Stimulated activated naive CD8-positive, alpha-beta T cell treated with anti-CD3 and anti-CD28 coated beads, Interleukin-15, amount 100 ng/mL, for 72 hours (primary cell): Measurements from ENCODE around the gene LAMB4.

Experiments used
- ATAC-seq: fragments of 150-1000 bp; cut with Tn5 transposase; 2 replicates; pipeline ENCODE4 v1.10.0; 2021; ENCODE audit warnings: mild to moderate bottlenecking, moderate library complexity
- DNase-seq, 2 donors: peaks; one replicate each; pipeline ENCODE4 v3.0.0; 2021 to 2022
- H3K27ac Mint-ChIP-seq, 2 donors: one replicate each; pipeline ENCODE4 v1.8.0; 2022; ENCODE audit warnings: mild to moderate bottlenecking in 2 of 2, mixed read lengths in 2 of 2, moderate library complexity in 2 of 2
- H3K27me3 Mint-ChIP-seq: one replicate; pipeline ENCODE4 v1.8.0; 2022; ENCODE audit warnings: mixed read lengths
- H3K4me1 Mint-ChIP-seq: one replicate; pipeline ENCODE4 v1.8.0; 2022; ENCODE audit warnings: mild to moderate bottlenecking, mixed read lengths
- H3K4me3 Mint-ChIP-seq, 2 donors: one replicate each; pipeline ENCODE4 v1.8.0; 2022; ENCODE audit warnings: mild to moderate bottlenecking in 2 of 2, mixed read lengths in 2 of 2, moderate library complexity in 1 of 2
- H3K9me3 Mint-ChIP-seq, 2 donors: one replicate each; pipeline ENCODE4 v1.8.0; 2022; ENCODE audit warnings: mixed read lengths in 2 of 2

LAMB4 gene

DNA sequence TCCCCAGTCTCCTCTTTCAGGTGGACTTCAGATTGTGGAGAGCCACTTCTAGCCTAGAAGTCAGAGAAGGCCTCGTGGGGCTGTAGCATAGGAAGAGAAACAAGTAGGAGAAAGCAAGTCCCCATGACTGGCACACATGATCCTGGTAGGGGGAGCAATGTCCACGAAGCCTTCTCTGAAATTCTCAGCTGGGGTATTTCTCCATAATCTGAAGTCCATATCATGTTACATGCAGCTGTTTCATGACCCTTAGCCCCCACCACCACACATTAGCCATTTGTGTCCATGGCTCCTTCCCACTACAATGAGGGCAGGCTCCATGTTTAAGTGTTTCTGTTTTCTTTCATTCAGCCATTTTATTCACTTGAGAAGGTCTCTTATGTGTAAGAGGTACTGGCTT is 43.2 kb downstream of the LAMB4 start:
- Mint-ChIP-seq H3K27ac (no peak overlapping the region), H3K4me1 (no peaks in the 10 kb centered on the region), H3K4me3 (no peak overlapping the region), H3K27me3 (no peaks in the 10 kb centered on the region), H3K9me3 (peaks cover 0 to under 1% of the 10 kb centered on the region in 2 donors)
- DNase-seq: no peak
- no peak for ATAC-seq

DNA sequence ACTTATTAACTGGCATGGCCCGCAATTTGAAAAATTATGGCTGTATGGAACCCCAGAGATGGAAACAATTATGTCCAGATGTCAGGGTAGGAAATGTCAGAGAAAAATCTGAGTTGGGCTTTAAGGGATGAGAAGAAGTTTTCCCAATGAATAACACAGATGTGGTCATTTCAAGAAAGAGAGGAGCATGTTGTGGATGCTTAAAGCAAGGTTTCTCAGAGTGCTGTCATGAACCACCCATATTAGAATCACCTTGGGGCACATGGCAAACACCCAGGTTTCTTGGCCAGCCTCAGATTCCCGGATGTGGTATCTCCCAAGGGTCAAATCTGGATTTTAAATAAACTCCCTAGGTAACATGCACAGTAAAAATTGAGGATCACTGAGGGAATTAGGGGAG is 43.6 kb downstream of the LAMB4 start:
- DNase-seq: no peak
- Mint-ChIP-seq H3K27ac (no peak overlapping the region), H3K27me3 (no peaks in the 10 kb centered on the region), H3K4me3 (no peak overlapping the region), H3K9me3 (peaks cover 3 to 5% of the 10 kb centered on the region in 2 donors), H3K4me1 (no peaks in the 10 kb centered on the region)
- no peak for ATAC-seq

DNA sequence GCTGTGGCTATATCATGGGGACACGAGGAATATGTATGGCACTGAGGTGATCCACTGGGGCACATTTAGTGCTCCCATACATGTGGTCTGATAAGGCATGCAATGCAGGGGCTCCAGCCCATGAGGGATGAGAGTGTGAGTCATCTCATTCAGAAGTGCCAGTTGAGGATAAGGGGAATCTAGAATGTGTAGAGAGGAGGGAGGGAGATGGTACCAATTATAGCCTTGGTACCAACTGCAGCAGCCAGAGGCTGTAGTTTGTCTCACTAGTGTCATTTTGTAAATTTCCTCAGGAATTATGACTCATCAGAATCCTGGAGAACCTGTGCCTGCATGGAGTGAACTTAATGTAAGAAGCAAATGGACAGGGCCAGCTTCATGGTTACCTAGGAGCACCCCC is 46.2 kb downstream of the LAMB4 start:
- H3K4me3 Mint-ChIP-seq: no peak overlapping the region
- H3K9me3 Mint-ChIP-seq: peaks cover 5 to 11% of the 10 kb centered on the region in 2 donors
- no peaks in the 10 kb centered on the region for H3K4me1 Mint-ChIP-seq
- no peak overlapping the region for H3K27ac Mint-ChIP-seq
- DNase-seq: no peak
- no peak for ATAC-seq
- no peaks in the 10 kb centered on the region for H3K27me3 Mint-ChIP-seq

DNA sequence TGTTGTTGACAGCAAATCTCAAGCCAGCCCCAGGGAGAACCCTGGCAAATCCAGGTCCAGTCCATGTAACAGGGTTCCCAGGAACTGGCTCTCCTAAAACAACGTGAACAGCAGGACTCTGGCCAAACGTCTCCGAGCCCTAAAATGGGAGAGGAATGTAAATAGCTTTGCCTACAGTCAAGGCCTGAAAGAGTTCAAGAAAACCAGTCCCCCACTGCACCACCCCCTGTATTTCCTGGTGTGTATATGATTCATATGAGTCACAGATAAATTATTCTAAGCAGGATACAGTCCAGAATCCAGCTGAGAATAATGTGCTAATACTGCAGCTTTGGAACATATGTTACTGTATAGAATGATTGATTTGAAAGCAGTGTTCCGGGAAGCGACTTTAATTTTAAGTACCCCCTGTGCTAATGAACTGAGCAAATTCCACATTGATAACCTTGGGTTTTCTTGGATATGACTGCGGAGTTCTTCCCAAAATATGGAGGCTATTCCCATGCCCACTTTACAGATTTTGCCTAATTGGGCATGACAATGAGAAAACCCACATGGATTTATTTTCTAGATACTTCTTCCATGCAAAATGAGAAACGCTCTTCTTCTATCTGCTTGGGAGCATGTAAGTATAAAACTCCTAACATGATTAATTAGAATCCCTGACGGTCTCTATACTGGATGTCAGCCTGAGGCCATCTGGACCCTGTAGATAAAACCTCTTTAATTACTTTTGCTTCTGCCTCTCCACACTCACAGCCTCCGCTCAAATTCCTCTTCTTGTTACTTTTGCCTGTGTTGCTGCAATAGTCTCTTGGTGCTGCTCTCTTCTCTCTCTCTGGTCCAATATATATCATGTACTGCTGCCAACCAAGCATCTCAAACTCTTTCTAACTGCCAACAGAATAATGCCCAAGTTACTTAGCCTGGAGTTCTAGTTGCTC is 50.2 kb downstream of the LAMB4 start:
- peaks cover 5 to 11% of the 10 kb centered on the region in 2 donors for H3K9me3 Mint-ChIP-seq
- no peak overlapping the region for H3K4me3 Mint-ChIP-seq
- DNase-seq (no peak), ATAC-seq (no peak)
- H3K27ac Mint-ChIP-seq: no peak overlapping the region
- H3K4me1 Mint-ChIP-seq: no peaks in the 10 kb centered on the region
- no peaks in the 10 kb centered on the region for H3K27me3 Mint-ChIP-seq

DNA sequence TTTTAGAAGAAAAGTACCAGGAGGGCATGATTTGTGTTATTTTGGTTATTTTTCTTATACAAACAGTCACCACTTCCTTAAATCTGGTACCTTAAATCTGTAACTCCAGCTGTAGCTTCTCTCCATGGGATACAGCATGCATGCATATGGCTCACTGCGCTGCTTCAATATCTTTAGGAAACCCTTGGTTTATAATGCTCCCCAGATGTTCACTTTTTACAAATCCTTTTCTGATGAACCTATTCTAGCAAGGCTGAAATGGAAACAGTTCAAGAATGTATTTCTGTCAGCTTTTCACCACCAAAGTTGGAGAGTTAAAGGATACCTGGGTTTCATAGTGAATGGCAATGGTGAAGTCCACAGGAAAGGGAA is 50.9 kb downstream of the LAMB4 start:
- Mint-ChIP-seq H3K4me3 (no peak overlapping the region), H3K27me3 (no peaks in the 10 kb centered on the region), H3K27ac (no peak overlapping the region), H3K9me3 (peaks cover 5 to 11% of the 10 kb centered on the region in 2 donors), H3K4me1 (no peaks in the 10 kb centered on the region)
- ATAC-seq (no peak), DNase-seq (no peak)

DNA sequence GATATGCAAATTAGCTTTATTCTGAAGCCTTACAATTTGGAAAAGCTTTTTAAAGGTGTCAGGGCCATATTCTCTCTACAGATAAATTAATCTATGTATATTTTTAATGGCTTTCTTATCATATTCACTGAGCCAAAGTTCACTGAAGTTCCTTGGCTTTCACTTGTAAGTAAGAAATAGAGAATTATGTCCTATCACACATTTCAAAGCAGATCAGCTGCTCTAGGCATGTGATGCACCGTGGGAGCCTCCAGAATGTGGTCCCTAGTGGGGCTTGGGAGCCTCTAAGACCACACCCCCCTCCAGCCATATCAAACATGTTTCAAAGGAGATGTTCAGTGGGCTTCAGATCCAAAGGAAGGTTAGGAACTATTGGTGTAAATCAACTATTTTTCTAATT is 51.5 kb downstream of the LAMB4 start:
- no peak overlapping the region for H3K27ac Mint-ChIP-seq
- H3K4me1 Mint-ChIP-seq: no peaks in the 10 kb centered on the region
- H3K9me3 Mint-ChIP-seq: peaks cover 5 to 11% of the 10 kb centered on the region in 2 donors
- ATAC-seq (no peak), DNase-seq (no peak)
- no peaks in the 10 kb centered on the region for H3K27me3 Mint-ChIP-seq
- H3K4me3 Mint-ChIP-seq: no peak overlapping the region

DNA sequence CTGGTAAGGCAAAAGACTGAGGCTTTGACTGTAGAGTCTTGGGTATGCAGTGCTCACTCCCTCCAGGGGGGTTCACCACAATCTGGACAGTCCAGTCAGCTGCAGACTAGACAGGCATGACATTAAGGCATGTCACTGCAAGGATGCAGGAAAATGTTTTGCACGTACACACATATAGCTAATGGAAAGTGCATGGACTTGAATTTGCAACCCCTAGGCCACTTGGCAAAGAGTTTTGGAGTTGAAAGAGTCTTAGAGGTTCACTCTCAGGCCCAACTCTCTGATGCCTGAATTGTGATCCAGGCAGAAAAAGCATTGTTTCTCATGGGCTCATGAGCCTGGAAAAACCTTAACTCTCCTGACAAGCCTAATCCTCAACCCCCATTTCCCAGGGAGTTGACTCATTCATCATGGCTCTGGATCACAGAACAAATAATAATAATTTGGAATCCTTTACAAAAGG is 51.9 kb downstream of the LAMB4 start:
- DNase-seq (no peak), ATAC-seq (no peak)
- Mint-ChIP-seq H3K4me1 (no peaks in the 10 kb centered on the region), H3K27me3 (no peaks in the 10 kb centered on the region), H3K9me3 (peaks cover 5 to 11% of the 10 kb centered on the region in 2 donors), H3K4me3 (no peak overlapping the region), H3K27ac (no peak overlapping the region)

DNA sequence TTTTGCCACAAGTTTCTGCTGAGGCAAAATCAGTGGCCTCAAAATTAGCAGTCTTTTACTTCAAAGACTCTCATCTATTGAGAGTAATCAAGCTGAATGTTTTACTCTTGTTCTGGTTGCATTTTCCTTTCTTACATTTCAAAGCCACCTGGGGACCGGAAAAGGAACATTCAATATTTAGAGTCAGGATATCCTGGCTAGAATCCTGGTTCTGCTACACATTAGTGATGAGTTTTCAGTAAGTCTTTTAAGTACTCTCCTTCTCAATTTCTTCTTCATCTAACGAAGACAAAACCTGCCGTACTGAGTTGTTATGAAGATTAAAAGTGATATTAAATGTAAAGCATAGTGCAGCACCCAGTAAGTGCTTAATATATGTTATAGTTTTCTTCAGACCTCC is 52.5 kb downstream of the LAMB4 start:
- no peaks in the 10 kb centered on the region for H3K4me1 Mint-ChIP-seq
- DNase-seq: no peak

DNA sequence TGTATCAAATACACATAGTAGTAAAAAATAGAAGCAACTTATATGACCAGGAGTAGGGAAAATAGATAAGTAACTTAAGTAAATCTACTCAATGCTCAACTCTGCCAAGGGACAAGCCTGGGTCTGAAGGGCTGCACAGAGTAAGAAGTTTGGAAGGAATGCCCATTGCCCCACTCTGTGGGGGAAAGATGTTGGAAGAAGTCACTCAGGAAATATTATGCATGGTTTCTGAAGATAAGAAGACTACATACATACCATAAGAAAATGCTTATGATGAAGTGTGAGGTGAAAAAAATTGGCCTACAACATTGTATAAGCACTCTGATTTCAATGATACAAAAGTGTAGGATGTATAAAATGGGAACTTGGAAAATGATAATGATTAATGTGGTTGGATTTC is 54.0 kb downstream of the LAMB4 start:
- ATAC-seq: no peak
- DNase-seq: no peak

More for the DNA sequence above, 52.5 kb downstream of the LAMB4 start:
- Mint-ChIP-seq H3K4me3 (no peak overlapping the region), H3K27ac (no peak overlapping the region), H3K9me3 (peaks cover 5 to 11% of the 10 kb centered on the region in 2 donors), H3K27me3 (no peaks in the 10 kb centered on the region)
- ATAC-seq: no peak

DNA sequence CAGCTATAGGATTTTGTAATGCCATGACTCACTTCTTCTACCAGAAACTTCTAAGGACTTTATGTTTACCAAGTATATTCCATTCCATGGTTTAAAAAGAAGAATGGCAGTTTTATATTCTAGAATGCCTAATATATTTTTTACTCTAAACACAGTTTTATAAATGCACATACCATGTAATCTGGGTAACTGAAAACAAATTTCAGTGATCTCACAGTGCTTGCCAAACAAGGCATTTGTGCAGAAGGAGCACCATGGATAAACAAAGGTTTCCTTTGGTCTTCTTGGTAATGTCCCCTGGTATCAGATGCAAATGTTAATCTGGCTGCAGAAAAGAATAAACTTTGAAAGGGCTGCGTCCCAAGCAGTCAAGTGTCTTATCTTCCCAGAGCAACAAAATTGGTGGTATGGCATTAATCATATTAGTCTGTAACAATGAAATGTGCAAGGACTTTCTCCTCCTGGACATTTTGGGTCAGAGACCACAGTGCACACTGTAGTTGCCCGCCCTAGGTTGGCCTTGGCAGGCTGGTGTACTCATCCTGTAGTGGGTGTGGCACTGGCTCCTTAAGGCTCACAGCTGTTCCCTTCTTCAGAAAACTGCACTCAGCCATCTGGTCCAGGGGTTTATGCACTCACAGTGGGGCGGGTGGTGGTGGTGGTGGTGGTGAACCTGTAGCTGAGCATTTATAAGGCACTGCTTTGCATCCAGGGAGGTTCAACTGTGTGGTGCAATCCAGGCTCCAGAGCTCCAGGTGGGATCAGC is 56.7 kb downstream of the LAMB4 start:
- DNase-seq: no peak
- ATAC-seq: no peak
- Mint-ChIP-seq H3K27ac (no peak overlapping the region), H3K4me1 (no peaks in the 10 kb centered on the region), H3K9me3 (no peaks in the 10 kb centered on the region), H3K4me3 (no peak overlapping the region), H3K27me3 (peaks cover 8% of the 10 kb centered on the region)

More for the DNA sequence above, 54.0 kb downstream of the LAMB4 start:
- H3K27me3 Mint-ChIP-seq: peaks cover 8% of the 10 kb centered on the region
- H3K4me3 Mint-ChIP-seq: no peak overlapping the region
- H3K27ac Mint-ChIP-seq: no peak overlapping the region
- H3K9me3 Mint-ChIP-seq: peaks cover 0 to 2% of the 10 kb centered on the region in 2 donors
- no peaks in the 10 kb centered on the region for H3K4me1 Mint-ChIP-seq

DNA sequence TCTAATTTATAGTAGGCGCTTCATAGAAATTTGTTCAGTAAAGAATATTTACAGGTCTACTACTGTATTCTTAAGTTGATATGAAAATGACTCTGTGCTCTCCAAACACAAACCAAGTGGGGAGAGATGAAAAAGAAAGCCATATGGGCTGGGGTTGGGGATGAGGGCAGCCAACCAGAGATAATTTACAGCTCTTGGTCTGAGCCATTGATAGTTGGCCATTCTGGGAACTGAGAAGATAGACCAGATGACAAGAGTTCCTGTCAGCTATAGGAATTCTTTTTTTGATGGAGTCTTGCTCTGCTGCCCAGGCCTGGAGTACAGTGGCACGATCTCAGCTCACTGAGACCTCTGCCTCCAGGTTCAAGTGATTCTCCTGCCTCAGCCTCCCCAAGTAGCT is 57.4 kb downstream of the LAMB4 start:
- Mint-ChIP-seq H3K27ac (no peak overlapping the region), H3K27me3 (peaks cover 8% of the 10 kb centered on the region), H3K9me3 (no peaks in the 10 kb centered on the region), H3K4me3 (no peak overlapping the region), H3K4me1 (no peaks in the 10 kb centered on the region)
- DNase-seq (no peak), ATAC-seq (no peak)

DNA sequence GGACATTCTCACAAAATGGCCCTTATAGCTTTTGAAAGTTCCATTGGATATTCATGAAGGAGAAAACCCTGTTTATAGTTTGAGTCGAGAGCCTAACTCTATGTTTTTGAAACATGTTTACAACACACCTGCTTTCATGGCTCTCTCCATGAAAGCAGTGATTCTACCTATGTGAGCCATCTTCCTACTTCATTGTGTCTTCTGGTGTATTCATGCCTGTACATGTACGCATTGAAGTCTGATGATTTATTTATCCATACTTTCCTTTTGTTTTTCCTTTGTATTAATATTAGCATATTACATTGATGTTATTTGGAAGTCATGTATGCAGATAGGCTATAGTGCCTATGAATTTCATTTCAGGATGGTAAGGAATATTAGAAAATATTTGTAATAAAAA is 58.0 kb downstream of the LAMB4 start:
- Mint-ChIP-seq H3K4me1 (no peaks in the 10 kb centered on the region), H3K27me3 (peaks cover 8% of the 10 kb centered on the region), H3K27ac (no peak overlapping the region), H3K9me3 (no peaks in the 10 kb centered on the region), H3K4me3 (no peak overlapping the region)
- DNase-seq: no peak
- no peak for ATAC-seq

DNA sequence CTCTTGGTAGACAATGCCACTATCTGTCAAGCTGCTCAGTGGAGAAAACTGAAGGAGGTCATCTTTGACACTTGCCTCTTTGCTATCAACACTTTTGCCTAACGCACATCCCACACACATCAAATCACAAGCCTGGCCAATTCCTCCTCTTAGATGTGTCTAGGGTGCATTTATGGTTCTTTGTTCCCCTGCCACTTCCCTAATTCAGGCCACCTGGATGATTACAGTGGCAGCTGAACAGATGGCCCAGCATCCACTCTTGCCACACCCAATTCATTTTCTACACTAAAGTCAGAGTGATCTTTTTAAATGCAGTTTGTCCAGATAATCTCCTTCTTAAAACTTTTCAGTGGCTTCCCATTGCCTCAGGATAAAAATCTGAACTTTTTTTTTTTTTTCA is 58.6 kb downstream of the LAMB4 start:
- DNase-seq: no peak
- no peak overlapping the region for H3K4me3 Mint-ChIP-seq
- H3K4me1 Mint-ChIP-seq: no peaks in the 10 kb centered on the region
- no peak for ATAC-seq
- H3K27me3 Mint-ChIP-seq: peaks cover 8% of the 10 kb centered on the region
- H3K27ac Mint-ChIP-seq: no peak overlapping the region
- no peaks in the 10 kb centered on the region for H3K9me3 Mint-ChIP-seq

DNA sequence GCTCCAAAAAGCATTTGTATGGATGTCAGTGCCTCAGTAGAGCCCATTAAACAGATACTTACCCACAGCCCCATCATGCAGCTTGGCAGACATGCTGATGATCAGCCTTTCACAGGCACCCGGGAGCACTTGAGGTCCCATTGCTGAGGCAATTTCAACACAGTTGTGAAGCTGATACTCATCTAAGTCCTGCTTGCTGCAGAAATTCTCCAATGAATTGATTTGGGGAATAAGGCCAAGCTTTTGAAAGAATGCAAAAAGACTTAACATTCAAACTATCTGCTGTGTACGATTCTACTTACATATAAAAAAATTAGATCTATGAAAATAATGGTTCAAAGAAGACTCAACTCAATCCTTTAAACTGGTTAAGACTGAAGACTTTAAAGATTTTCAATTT is 60.5 kb downstream of the LAMB4 start:
- DNase-seq (no peak), ATAC-seq (no peak)
- Mint-ChIP-seq H3K27me3 (peaks cover 8% of the 10 kb centered on the region), H3K27ac (no peak overlapping the region), H3K9me3 (no peaks in the 10 kb centered on the region), H3K4me1 (no peaks in the 10 kb centered on the region), H3K4me3 (no peak overlapping the region)

DNA sequence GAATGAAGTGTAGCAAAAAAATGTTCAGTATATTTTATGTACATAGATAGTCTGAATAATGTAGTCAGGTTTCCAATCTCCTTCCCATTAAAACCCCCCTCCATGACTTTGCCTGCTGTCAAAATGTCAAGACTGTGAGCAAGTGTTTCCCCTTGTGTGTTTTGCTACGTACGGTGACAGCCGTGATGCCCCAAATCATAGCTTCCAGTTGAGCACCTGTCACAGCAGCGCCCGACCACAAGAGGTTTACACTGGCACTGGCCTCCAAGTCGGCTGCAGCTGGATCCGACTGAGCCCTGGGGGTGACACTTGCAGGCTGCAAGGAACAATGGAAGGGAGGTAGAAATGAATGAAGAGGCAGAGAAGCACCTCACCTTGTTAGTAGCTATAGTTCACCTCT is 62.3 kb downstream of the LAMB4 start:
- ATAC-seq: no peak

DNA sequence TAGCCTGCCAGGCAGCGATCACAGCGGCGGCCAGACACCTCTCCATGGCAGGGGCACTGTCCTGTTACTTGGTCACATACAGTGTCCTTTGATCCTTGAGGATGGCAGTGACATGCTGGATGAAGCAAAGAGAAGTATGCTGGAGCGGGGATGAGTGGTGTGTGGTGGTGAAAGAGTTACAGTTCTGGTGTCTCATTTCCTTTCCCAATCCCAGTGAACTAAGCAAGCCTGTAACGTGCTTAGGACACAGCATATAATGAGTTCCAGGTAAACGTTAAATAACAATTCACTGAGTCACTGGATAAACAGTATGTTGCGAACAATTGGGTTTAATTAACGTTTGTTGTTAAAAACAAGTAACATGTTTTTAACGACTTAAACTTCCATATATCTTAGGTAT is 63.7 kb downstream of the LAMB4 start:
- no peak overlapping the region for H3K27ac Mint-ChIP-seq
- no peaks in the 10 kb centered on the region for H3K9me3 Mint-ChIP-seq
- ATAC-seq (no peak), DNase-seq (no peak)
- H3K27me3 Mint-ChIP-seq: peaks cover 3% of the 10 kb centered on the region
- H3K4me3 Mint-ChIP-seq: no peak overlapping the region
- H3K4me1 Mint-ChIP-seq: peaks cover 6% of the 10 kb centered on the region

More for the DNA sequence above, 62.3 kb downstream of the LAMB4 start:
- no peaks in the 10 kb centered on the region for H3K9me3 Mint-ChIP-seq
- peaks cover 8% of the 10 kb centered on the region for H3K27me3 Mint-ChIP-seq
- no peak for DNase-seq
- no peak overlapping the region for H3K27ac Mint-ChIP-seq
- no peak overlapping the region for H3K4me3 Mint-ChIP-seq
- no peaks in the 10 kb centered on the region for H3K4me1 Mint-ChIP-seq
